Inflammatory macrophage treated with lipopolysaccharide for 4 hours (primary cell): ENCODE data around the gene DAB2IP.

Experiments
- DNase-seq: peaks from one replicate; pipeline ENCODE4 v3.0.0-alpha.2; 2020

Gene DAB2IP

GRCh38 chr9:121748727-121749423, 97.4 kb downstream of the DAB2IP start:
- no peak for DNase-seq

GRCh38 chr9:121749614-121750013, 98.2 kb downstream of the DAB2IP start:
- DNase-seq, result no peak

GRCh38 chr9:121750259-121750714, 98.9 kb downstream of the DAB2IP start:
- DNase-seq, result no peak

GRCh38 chr9:121750715-121751623, 99.5 kb downstream of the DAB2IP start:
- no peak for DNase-seq

GRCh38 chr9:121751686-121752445, 100.4 kb downstream of the DAB2IP start:
- DNase-seq, result no peak

- DNase-seq, result no peak
Measured at GRCh38 chr9:121752929-121753328, 101.5 kb downstream of the DAB2IP start.

GRCh38 chr9:121753802-121754654, 102.6 kb downstream of the DAB2IP start:
- no peak for DNase-seq

- no peak for DNase-seq
Measured at GRCh38 chr9:121754655-121755436, 103.4 kb downstream of the DAB2IP start.

- DNase-seq, result no peak
Measured at GRCh38 chr9:121755581-121755980, 104.1 kb downstream of the DAB2IP start.

- no peak for DNase-seq
Measured at GRCh38 chr9:121756474-121757280, 105.2 kb downstream of the DAB2IP start.

GRCh38 chr9:121757281-121757585, 105.8 kb downstream of the DAB2IP start:
- DNase-seq, result no peak

- no peak for DNase-seq
Measured at GRCh38 chr9:121758693-121759092, 107.3 kb downstream of the DAB2IP start.

GRCh38 chr9:121759996-121760395, 108.6 kb downstream of the DAB2IP start:
- DNase-seq, result no peak

- DNase-seq, result no peak
Measured at GRCh38 chr9:121760571-121760970, 109.1 kb downstream of the DAB2IP start.

GRCh38 chr9:121763131-121763530, 111.7 kb downstream of the DAB2IP start:
- DNase-seq, result no peak

- DNase-seq, result no peak
Measured at GRCh38 chr9:121763561-121764370, 112.3 kb downstream of the DAB2IP start.

GRCh38 chr9:121764371-121764730, 112.9 kb downstream of the DAB2IP start:
- no peak for DNase-seq

- no peak for DNase-seq
Measured at GRCh38 chr9:121765021-121765950, 113.9 kb downstream of the DAB2IP start.
